ENCODE measurements around the gene RPL22L1.
"Not testable (repeated sequence)": the region's sequence is repeated elsewhere in the genome, so short reads cannot be mapped to it uniquely, and the experiment has no call there.

Gene RPL22L1

GRCh38 chr3:170869645-170870593 lies at the start of gene RPL22L1:
RPL22L1 (minus strand) TSS chr3:170870195; CDS start chr3:170870167, 28 bp downstream.
- peak; percentile 92 for DNase-seq (ENCODE audit: low spot score)

- DNase-seq (ENCODE audit: low spot score), result no peak
Measured at GRCh38 chr3:170918715-170919114, 48.7 kb upstream of the RPL22L1 start.

GRCh38 chr3:170914690-170915089 lies 44.7 kb upstream of the RPL22L1 start:
- DNase-seq (ENCODE audit: low spot score), result no peak

- no peak for DNase-seq (ENCODE audit: low spot score)
Measured at GRCh38 chr3:170914212-170914611, 44.2 kb upstream of the RPL22L1 start.

- DNase-seq (ENCODE audit: low spot score), result no peak
Measured at GRCh38 chr3:170911051-170911450, 41.1 kb upstream of the RPL22L1 start.

- no peak for DNase-seq (ENCODE audit: low spot score)
Measured at GRCh38 chr3:170910542-170910941, 40.5 kb upstream of the RPL22L1 start.

GRCh38 chr3:170909129-170909903 lies 39.3 kb upstream of the RPL22L1 start:
- no peak for DNase-seq (ENCODE audit: low spot score)

- DNase-seq (ENCODE audit: low spot score), result peak; percentile 94
Measured at GRCh38 chr3:170908235-170909116, 38.5 kb upstream of the RPL22L1 start, which contains the start of gene EIF5A2. EIF5A2 (minus strand) TSS chr3:170908637; CDS start chr3:170907806, 831 bp downstream.

- DNase-seq (ENCODE audit: low spot score), result no peak
Measured at GRCh38 chr3:170907637-170908234, 37.7 kb upstream of the RPL22L1 start.

- DNase-seq (ENCODE audit: low spot score), result no peak
Measured at GRCh38 chr3:170905862-170906261, 35.9 kb upstream of the RPL22L1 start.

- DNase-seq (ENCODE audit: low spot score), result no peak
Measured at GRCh38 chr3:170903123-170903522, 33.1 kb upstream of the RPL22L1 start.

GRCh38 chr3:170899455-170899854 lies 29.5 kb upstream of the RPL22L1 start:
- DNase-seq (ENCODE audit: low spot score), result no peak

- no peak for DNase-seq (ENCODE audit: low spot score)
Measured at GRCh38 chr3:170897978-170898377, 28.0 kb upstream of the RPL22L1 start.

GRCh38 chr3:170897199-170897598 lies 27.2 kb upstream of the RPL22L1 start:
- DNase-seq (ENCODE audit: low spot score), result not testable (repeated sequence)

GRCh38 chr3:170896781-170897180 lies 26.8 kb upstream of the RPL22L1 start:
- DNase-seq (ENCODE audit: low spot score), result no peak

GRCh38 chr3:170896333-170896732 lies 26.3 kb upstream of the RPL22L1 start:
- DNase-seq (ENCODE audit: low spot score), result not testable (repeated sequence)

GRCh38 chr3:170893895-170894294 lies 23.9 kb upstream of the RPL22L1 start:
- no peak for DNase-seq (ENCODE audit: low spot score)

- DNase-seq (ENCODE audit: low spot score), result no peak
Measured at GRCh38 chr3:170889630-170890029, 19.6 kb upstream of the RPL22L1 start.

- DNase-seq (ENCODE audit: low spot score), result no peak
Measured at GRCh38 chr3:170889132-170889531, 19.1 kb upstream of the RPL22L1 start.

GRCh38 chr3:170884109-170884930 lies 14.3 kb upstream of the RPL22L1 start:
- DNase-seq (ENCODE audit: low spot score), result not testable (repeated sequence)

All from CD4-positive, alpha-beta T cell treated with Interleukin-15 for 4 hours (primary cell).